Upper lobe of left lung (tissue), 4 donors: ENCODE results near the gene ATP6V0C.

Source experiments
- EP300 ChIP-seq, 4 donors: sonication (generic); formaldehyde crosslinking; IDR thresholded peaks; one replicate each; pipeline ENCODE4 v1.5.1; 2017; ENCODE audit warnings: antibody characterized with exemption in 4 of 4, control low read depth in 2 of 4
- POLR2A ChIP-seq, 4 donors: fragments of 450-650 bp; IDR thresholded peaks; one replicate each; pipeline ENCODE4 v1.5.1; 2016 to 2017; ENCODE audit warnings: antibody characterized with exemption in 4 of 4, mild to moderate bottlenecking in 2 of 4
- POLR2AphosphoS5 ChIP-seq, 2 donors: sonication (generic); formaldehyde crosslinking; IDR thresholded peaks; one replicate each; pipeline ENCODE4 v1.5.1; 2017; ENCODE audit warnings: antibody characterized with exemption in 2 of 2
- TF ChIP-seq, protein P1 (sequence below), 6 experiments: fragments of 450-650 bp in 4 of 6; fragments of 200-600 bp in 2 of 6; sonication (generic) in 2 of 6; IDR thresholded peaks; one replicate each; pipeline ENCODE4 v1.5.1; 2016 to 2019; ENCODE audit warnings: antibody characterized with exemption in 6 of 6

DNA sequence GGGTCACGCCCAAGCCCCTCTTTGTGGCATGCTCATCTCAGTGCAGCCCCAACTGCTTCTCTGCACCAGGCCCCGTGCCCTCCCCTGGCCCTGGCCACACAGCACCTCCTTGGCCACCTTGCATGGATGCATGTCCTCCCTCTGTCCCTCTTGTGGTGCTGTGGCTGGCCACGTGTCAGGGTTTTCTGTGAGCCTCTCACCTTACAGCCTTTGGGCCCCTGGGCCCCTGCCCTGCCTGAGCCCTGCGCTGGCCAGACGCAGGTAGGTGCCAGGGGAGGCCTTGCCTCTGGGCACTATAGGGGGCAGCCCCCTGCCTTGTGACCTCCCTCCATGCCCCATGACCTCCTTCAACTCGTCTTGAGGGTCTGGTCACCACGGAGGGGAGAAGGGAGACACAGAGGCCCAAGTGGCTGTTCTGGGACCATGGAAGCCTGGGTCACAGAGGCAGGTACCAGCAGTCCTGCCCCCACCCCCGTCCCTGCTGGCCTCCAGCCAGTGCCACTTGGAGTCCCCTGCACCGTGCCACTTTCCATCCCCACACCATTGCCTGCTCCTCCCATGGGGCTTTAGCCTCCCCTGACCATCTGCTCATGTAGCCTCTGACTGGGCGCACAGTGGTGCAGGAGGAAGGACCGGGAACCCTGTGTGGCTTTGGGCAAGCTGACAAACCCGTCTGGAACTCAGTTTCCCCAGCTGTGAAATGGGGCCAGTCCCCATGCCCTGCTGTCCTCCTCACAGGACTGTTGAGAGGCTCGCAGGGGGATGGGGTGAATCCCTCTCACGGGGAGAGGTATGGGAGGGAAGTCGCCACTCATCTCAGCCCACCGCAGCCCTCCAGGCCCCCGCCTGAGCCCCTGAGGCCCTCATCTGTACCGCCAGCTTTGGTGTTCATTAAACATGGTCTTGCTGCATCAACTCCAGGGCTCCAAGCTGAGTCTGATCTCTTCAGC lies 11.5 kb upstream of the ATP6V0C start:
- TF ChIP-seq POLR2AphosphoS5 (IDR thresholded peaks at IDR 0.05) (no peak), POLR2A (IDR thresholded peaks at IDR 0.05) (no peak), EP300 (IDR thresholded peaks at IDR 0.05) (no peak)
- TF ChIP-seq, protein P1, sequence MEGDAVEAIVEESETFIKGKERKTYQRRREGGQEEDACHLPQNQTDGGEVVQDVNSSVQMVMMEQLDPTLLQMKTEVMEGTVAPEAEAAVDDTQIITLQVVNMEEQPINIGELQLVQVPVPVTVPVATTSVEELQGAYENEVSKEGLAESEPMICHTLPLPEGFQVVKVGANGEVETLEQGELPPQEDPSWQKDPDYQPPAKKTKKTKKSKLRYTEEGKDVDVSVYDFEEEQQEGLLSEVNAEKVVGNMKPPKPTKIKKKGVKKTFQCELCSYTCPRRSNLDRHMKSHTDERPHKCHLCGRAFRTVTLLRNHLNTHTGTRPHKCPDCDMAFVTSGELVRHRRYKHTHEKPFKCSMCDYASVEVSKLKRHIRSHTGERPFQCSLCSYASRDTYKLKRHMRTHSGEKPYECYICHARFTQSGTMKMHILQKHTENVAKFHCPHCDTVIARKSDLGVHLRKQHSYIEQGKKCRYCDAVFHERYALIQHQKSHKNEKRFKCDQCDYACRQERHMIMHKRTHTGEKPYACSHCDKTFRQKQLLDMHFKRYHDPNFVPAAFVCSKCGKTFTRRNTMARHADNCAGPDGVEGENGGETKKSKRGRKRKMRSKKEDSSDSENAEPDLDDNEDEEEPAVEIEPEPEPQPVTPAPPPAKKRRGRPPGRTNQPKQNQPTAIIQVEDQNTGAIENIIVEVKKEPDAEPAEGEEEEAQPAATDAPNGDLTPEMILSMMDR (IDR thresholded peaks at IDR 0.05): peak in 1 of 6 experiments; percentile 4
